T-helper 1 cell treated with Interleukin-12 subunit alpha and Interleukin-12 subunit beta and Interleukin-4 antibody, amounts not matched to agents 30 μg/mL and 1 μg/mL, for 36 hours (primary cell): ENCODE data around the gene MED25.

Source experiments
- H3K27ac Mint-ChIP-seq: one replicate; pipeline ENCODE4 v1.8.0; 2021; ENCODE audit warnings: mild to moderate bottlenecking, mixed read lengths
- H3K27me3 Mint-ChIP-seq: one replicate; pipeline ENCODE4 v1.8.0; 2021; ENCODE audit warnings: low read depth, mixed read lengths
- H3K36me3 Mint-ChIP-seq: one replicate; pipeline ENCODE4 v1.8.0; 2021; ENCODE audit warnings: low read depth, mixed read lengths
- H3K4me1 Mint-ChIP-seq: one replicate; pipeline ENCODE4 v1.8.0; 2021; ENCODE audit warnings: low read depth, mixed read lengths
- H3K4me3 Mint-ChIP-seq: one replicate; pipeline ENCODE4 v1.8.0; 2021; ENCODE audit warnings: mild to moderate bottlenecking, moderate library complexity, mixed read lengths
- H3K9me3 Mint-ChIP-seq: one replicate; pipeline ENCODE4 v1.8.0; 2021; ENCODE audit warnings: mixed read lengths

Gene MED25

DNA sequence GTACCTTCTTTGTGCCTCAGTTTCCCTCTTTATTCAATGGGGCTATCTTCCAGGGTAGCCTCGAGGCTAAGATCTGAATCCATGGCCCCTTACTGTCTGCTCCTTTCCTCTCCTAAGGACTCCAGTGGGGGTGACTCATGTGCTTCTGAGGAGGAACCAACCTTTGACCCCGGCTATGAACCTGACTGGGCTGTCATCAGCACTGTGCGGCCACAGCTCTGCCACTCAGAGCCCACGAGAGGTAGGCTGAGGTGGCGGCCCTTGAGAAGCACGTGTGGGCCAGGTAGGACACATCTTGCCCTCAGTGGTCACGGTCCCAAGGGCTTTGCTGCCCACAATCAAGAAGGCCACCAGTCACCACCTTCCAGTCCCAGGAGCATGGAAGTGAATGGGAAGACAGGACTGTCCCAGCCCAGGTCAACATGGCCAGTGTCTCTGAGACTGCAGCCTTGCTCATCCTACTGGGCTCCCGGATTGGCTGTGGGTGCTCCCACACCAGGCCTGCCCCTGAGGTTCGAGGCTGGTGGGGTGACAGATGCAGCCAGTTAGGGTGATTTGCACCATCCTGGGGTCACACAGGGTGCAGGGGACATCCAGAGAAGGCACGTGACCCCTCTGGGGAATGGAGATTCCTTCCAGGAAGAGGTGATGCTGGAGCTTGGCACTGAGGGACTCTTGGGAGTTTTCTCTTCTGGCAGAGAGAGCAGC, 62.2 kb downstream of the MED25 start:
- Mint-ChIP-seq H3K27me3 (no peaks in the 10 kb centered on the region), H3K9me3 (no peaks in the 10 kb centered on the region), H3K4me3 (no peak overlapping the region), H3K36me3 (peaks cover 28% of the 10 kb centered on the region), H3K4me1 (peaks cover 22% of the 10 kb centered on the region), H3K27ac (no peak overlapping the region)

DNA sequence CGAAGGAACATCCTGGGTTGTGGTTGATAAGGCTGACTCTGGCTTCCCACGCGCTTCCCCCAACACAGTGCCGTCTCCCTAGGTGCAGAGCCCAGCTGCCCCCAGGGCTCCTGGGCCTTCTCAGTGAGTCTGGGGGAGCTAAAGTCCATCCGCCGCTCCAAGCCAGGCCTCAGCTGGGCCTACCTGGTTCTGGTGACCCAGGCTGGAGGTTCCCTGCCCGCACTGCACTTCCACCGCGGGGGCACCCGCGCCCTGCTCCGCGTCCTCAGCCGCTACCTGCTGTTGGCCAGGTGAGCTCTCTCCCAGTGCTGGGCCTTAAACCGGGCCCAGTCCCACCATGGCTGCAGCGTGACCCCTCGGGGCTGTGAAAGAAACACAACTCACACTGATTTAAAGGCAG, 63.1 kb downstream of the MED25 start:
- peaks cover 28% of the 10 kb centered on the region for H3K36me3 Mint-ChIP-seq
- no peak overlapping the region for H3K27ac Mint-ChIP-seq
- H3K27me3 Mint-ChIP-seq = no peaks in the 10 kb centered on the region
- peaks cover 17% of the 10 kb centered on the region for H3K4me1 Mint-ChIP-seq
- H3K4me3 Mint-ChIP-seq = no peak overlapping the region
- no peaks in the 10 kb centered on the region for H3K9me3 Mint-ChIP-seq

GRCh38 chr19:49881672-49882394, 63.7 kb downstream of the MED25 start:
- Mint-ChIP-seq H3K27ac (no peak overlapping the region), H3K9me3 (no peaks in the 10 kb centered on the region), H3K27me3 (no peaks in the 10 kb centered on the region), H3K4me1 (peaks cover 17% of the 10 kb centered on the region), H3K36me3 (peaks cover 31% of the 10 kb centered on the region), H3K4me3 (no peak overlapping the region)

GRCh38 chr19:49882643-49883042, 64.6 kb downstream of the MED25 start:
- Mint-ChIP-seq H3K9me3 (no peaks in the 10 kb centered on the region), H3K4me1 (peaks cover 17% of the 10 kb centered on the region), H3K27ac (no peak overlapping the region), H3K27me3 (no peaks in the 10 kb centered on the region), H3K36me3 (peaks cover 31% of the 10 kb centered on the region), H3K4me3 (no peak overlapping the region)

GRCh38 chr19:49883094-49883493, 65.0 kb downstream of the MED25 start:
- Mint-ChIP-seq H3K9me3 (no peaks in the 10 kb centered on the region), H3K4me3 (no peak overlapping the region), H3K4me1 (peaks cover 14% of the 10 kb centered on the region), H3K27ac (no peak overlapping the region), H3K36me3 (peaks cover 29% of the 10 kb centered on the region), H3K27me3 (no peaks in the 10 kb centered on the region)

- peaks cover 30% of the 10 kb centered on the region for H3K36me3 Mint-ChIP-seq
- no peaks in the 10 kb centered on the region for H3K9me3 Mint-ChIP-seq
- H3K27ac Mint-ChIP-seq = no peak overlapping the region
- H3K4me1 Mint-ChIP-seq = peaks cover 6% of the 10 kb centered on the region
- H3K27me3 Mint-ChIP-seq = no peaks in the 10 kb centered on the region
- no peak overlapping the region for H3K4me3 Mint-ChIP-seq
Observed at GRCh38 chr19:49884109-49884508, 66.0 kb downstream of the MED25 start.

DNA sequence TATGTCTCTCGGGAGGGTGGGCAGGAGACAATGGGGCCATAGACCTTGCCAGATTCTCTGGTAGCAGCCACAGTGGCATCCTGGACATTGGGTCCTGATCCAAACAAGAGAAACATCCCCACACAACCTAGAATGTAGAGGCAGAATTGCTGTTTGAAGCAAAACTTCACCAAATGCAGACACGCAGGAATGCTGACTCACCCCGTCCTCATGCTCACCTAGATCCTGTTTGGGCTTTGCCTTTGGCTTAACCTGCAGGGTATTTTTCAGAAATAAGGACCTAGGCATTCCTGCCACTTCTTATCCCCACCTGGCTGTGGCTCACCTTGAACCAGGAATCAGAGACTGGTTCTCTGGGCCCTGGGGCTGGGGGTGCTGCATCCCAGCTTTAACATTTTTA, 66.7 kb downstream of the MED25 start:
- Mint-ChIP-seq H3K27ac (no peak overlapping the region), H3K4me3 (no peak overlapping the region), H3K36me3 (peaks cover 34% of the 10 kb centered on the region), H3K27me3 (no peaks in the 10 kb centered on the region), H3K4me1 (peaks cover 2% of the 10 kb centered on the region), H3K9me3 (no peaks in the 10 kb centered on the region)
